Endothelial cell of umbilical vein (primary cell): ENCODE results near the gene PNMA8A. TPM values are rescaled to one million over a fixed set of nuclear protein-coding genes. Genes with fewer than 3 reads are reported as not detected.

Source experiments
- BruUV-seq: library from RNA; stranded (reverse); fragments of 400-500 nt; replicated peaks from 2 replicates; lab custom pipeline; 2021; lab: Mats Ljungman, UMichigan
- CTCF ChIA-PET: fragments of 300-600, 350-600 bp; sonication (Branson Sonifier 250); formaldehyde crosslinking; loops from one replicate; lab custom pipeline; 2021; ENCODE audit warnings: antibody characterized with exemption, inconsistent platforms; lab: Charles Lee
- POLR2A ChIA-PET: fragments of 300-600, 350-600 bp; sonication (Branson Sonifier 250); formaldehyde crosslinking; loops from one replicate; lab custom pipeline; 2021; ENCODE audit warnings: antibody characterized with exemption, inconsistent platforms; lab: Charles Lee
- DNase-seq: peaks from one replicate; pipeline ENCODE4 v3.0.0-alpha.2; 2011; ENCODE audit warnings: low read depth, low spot score
- FAIRE-seq: peaks from 2 replicates; lab custom pipeline; 2011; peaks lifted over from hg19 to GRCh38; lab: Jason Lieb, UNC
- H2AFZ ChIP-seq: 2 replicates; pipeline ENCODE4 v1.6.0; 2012; ENCODE audit warnings: low read depth, low read length, control low read depth, inconsistent platforms
- H3K27ac ChIP-seq: 2 replicates; pipeline ENCODE4 v1.5.1; 2011; ENCODE audit warnings: low read depth, mild to moderate bottlenecking, control low read depth, low read length, moderate library complexity; ENCODE audit not compliant: insufficient read depth
- H3K27me3 ChIP-seq, 2 experiments: 2 replicates each; pipeline versions ENCODE4 v1.6.0 to v1.6.1; 2011; ENCODE audit warnings: low read length in 2 of 2, mixed read lengths in 1 of 2; ENCODE audit not compliant: control insufficient read depth in 2 of 2, insufficient read depth in 2 of 2
- H3K36me3 ChIP-seq, 2 experiments: 2 replicates in 1 of 2; 3 replicates in 1 of 2; pipeline ENCODE4 v1.5.1; 2011; ENCODE audit warnings: low read length in 2 of 2, mild to moderate bottlenecking in 1 of 2, moderate library complexity in 1 of 2; ENCODE audit not compliant: control insufficient read depth in 2 of 2, insufficient read depth in 2 of 2; ENCODE audit errors: extremely low read depth in 1 of 2
- H3K4me1 ChIP-seq: 3 replicates; pipeline ENCODE4 v1.5.1; 2011; ENCODE audit warnings: mild to moderate bottlenecking, low read length; ENCODE audit not compliant: control insufficient read depth, insufficient read depth; ENCODE audit errors: extremely low read depth
- H3K4me2 ChIP-seq: 2 replicates; pipeline ENCODE4 v1.6.1; 2011; ENCODE audit warnings: low read length, control low read depth, mixed read lengths; ENCODE audit not compliant: insufficient read depth
- H3K4me3 ChIP-seq, 3 experiments: fragments of 200-600 bp in 1 of 3; sonication (generic), shearing (Covaris generic) in 1 of 3; replicated peaks in 1 of 3; 2 replicates each; pipeline ENCODE4 v1.5.1; 2011 to 2016; ENCODE audit warnings: control low read depth in 3 of 3, low read length in 3 of 3, mild to moderate bottlenecking in 2 of 3, inconsistent platforms in 1 of 3, low read depth in 1 of 3, moderate library complexity in 1 of 3; ENCODE audit not compliant: insufficient read depth in 1 of 3
- H3K79me2 ChIP-seq: 2 replicates; pipeline ENCODE4 v1.6.0; 2012; ENCODE audit warnings: low read length, inconsistent platforms; ENCODE audit not compliant: control insufficient read depth, insufficient read depth
- H3K9ac ChIP-seq: replicated peaks from 2 replicates; pipeline ENCODE3; 2011; ENCODE audit warnings: low read length, control low read depth; ENCODE audit not compliant: insufficient read depth; ENCODE audit errors: extremely low read depth
- H3K9me1 ChIP-seq: replicated peaks from 3 replicates; pipeline ENCODE4 v1.6.0; 2011; ENCODE audit warnings: mild to moderate bottlenecking, low read length; ENCODE audit not compliant: control insufficient read depth, insufficient read depth; ENCODE audit errors: extremely low read depth
- H3K9me3 ChIP-seq: replicated peaks from 2 replicates; pipeline ENCODE4 v1.5.1; 2012; ENCODE audit warnings: low read length, inconsistent platforms; ENCODE audit not compliant: control insufficient read depth, insufficient read depth
- H4K20me1 ChIP-seq: replicated peaks from 2 replicates; pipeline ENCODE3; 2011; ENCODE audit warnings: mild to moderate bottlenecking, low read length; ENCODE audit not compliant: control insufficient read depth, insufficient read depth; ENCODE audit errors: extremely low read depth
- EZH2 ChIP-seq: IDR thresholded peaks from 2 replicates; pipeline ENCODE4 v1.6.1; 2012; ENCODE audit warnings: borderline replicate concordance, low read depth, mild to moderate bottlenecking, moderate library complexity, low read length, inconsistent platforms; ENCODE audit not compliant: severe bottlenecking
- FOS ChIP-seq: IDR thresholded peaks from 2 replicates; pipeline ENCODE4 v1.6.1; 2011; ENCODE audit warnings: mild to moderate bottlenecking, low read length, moderate library complexity, borderline replicate concordance; ENCODE audit not compliant: insufficient read depth
- GATA2 ChIP-seq: IDR thresholded peaks from 2 replicates; pipeline ENCODE4 v1.7.0; 2011; ENCODE audit warnings: low read depth, mild to moderate bottlenecking, moderate library complexity, mixed read lengths, low read length; ENCODE audit not compliant: insufficient read length, insufficient read depth
- JUN ChIP-seq: IDR thresholded peaks from 2 replicates; pipeline ENCODE4 v1.6.1; 2011; ENCODE audit warnings: borderline replicate concordance, low read depth; ENCODE audit not compliant: insufficient read length, insufficient read depth
- MYC ChIP-seq: IDR thresholded peaks from one replicate; pipeline ENCODE4 v1.6.1; 2011; ENCODE audit warnings: mild to moderate bottlenecking, low read depth, low read length
- POLR2A ChIP-seq: IDR thresholded peaks from 2 replicates; pipeline ENCODE4 v1.6.1; 2012; ENCODE audit warnings: low read depth, mild to moderate bottlenecking, control low read depth, low read length
- POLR2AphosphoS5 ChIP-seq: IDR thresholded peaks from 2 replicates; pipeline ENCODE4 v1.6.1; 2012; ENCODE audit warnings: low read depth, mild to moderate bottlenecking, control low read depth, low read length, moderate library complexity; ENCODE audit not compliant: insufficient read depth
- dilution Hi-C: fragments of 300-500 bp; cut with MboI; formaldehyde crosslinking; loops from one replicate; pipeline ENCODE4 v1.15.0; 2019; ENCODE audit warnings: low sequenced_read_pairs; ENCODE audit not compliant: extremely low pct_ligation_motif_present
- intact Hi-C: fragments of 100-400 bp; cut with micrococcal nuclease; formaldehyde crosslinking; loops from one replicate; pipeline ENCODE4 v1.10.0; 2022
- polyA plus RNA-seq, 4 experiments: library from polyadenylated mRNA; depleted of rRNA in 3 of 4; stranded (reverse) in 3 of 4; unstranded in 1 of 4; fragments of >200 nt; gene quantifications; 2 replicates each; pipeline versions ENCODE4 v1.2.1 to v1.2.3, GENCODE V29; 2011 to 2012; ENCODE audit warnings: missing spikeins in 1 of 4
- total RNA-seq: library from RNA; stranded (reverse); gene quantifications from 2 replicates; pipeline ENCODE4 v1.2.3, GENCODE V29; 2021
- TF ChIP-seq, protein P1 (sequence below): IDR thresholded peaks from 2 replicates; pipeline ENCODE4 v1.6.1; 2011; ENCODE audit not compliant: insufficient read depth, insufficient read length
- TF ChIP-seq, protein P2 (sequence below), 2 donors: IDR thresholded peaks; 1 replicate in 1 of 2; 2 replicates in 1 of 2; pipeline ENCODE4 v1.5.1; 2011; ENCODE audit warnings: low read length in 2 of 2, mild to moderate bottlenecking in 2 of 2, moderate library complexity in 2 of 2, control low read depth in 1 of 2, inconsistent platforms in 1 of 2, low read depth in 1 of 2; ENCODE audit not compliant: insufficient read depth in 1 of 2; ENCODE audit errors: extremely low read depth in 1 of 2

Gene PNMA8A
- total and polyA plus RNA-seq, 2 donors (not counting 3 experiments of a cell fraction or from before 2014, with no cell fraction given), result 0.25 to 0.27 TPM

DNA sequence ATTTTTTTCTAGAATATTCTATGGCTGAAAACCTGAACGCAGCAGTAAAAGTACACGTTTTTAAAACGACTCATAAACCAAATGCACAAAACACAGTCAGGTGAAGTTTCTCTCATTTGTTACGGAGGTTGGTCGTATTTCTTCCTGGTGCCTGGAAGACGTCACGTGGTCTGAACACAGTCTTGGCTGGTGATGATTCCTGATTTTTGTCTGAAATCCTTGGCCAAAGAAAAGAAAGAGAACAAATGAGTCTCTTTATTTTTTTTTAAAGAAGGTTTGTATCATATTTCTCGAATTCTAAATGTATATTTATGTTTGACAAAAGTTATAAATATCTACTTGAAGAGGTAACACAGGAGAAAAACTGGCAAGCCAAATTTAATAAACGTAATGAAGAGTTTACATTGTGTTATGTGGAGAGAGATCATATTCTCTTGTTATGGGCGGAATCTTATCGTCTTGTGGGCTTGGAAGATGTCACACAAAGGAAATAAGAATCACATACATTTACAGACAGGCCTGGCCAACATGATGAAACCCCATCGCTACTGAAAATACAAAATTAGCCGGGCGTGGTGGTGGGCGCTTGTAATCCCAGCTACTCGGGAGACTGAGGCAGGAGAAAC lies 10.0 kb upstream of the PNMA8A start:
- no peak overlapping the region for H3K9ac ChIP-seq
- H3K4me2 ChIP-seq, result no peak overlapping the region
- no peaks in the 10 kb centered on the region for H3K9me3 ChIP-seq
- no TSS peak for BruUV-seq
- CTCF ChIA-PET, result interaction anchor here (0.6 to 1.8 kb wide), 2 partner anchors 76 to 79 kb away, joined by 3 to 5 read pairs; no protein-coding TSS in a partner anchor
- intact Hi-C loops (no loop called here), dilution Hi-C loops (no loop called here)
- TF ChIP-seq, protein P1, sequence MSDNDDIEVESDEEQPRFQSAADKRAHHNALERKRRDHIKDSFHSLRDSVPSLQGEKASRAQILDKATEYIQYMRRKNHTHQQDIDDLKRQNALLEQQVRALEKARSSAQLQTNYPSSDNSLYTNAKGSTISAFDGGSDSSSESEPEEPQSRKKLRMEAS, result no peak
- no peak for TF ChIP-seq JUN
- TF ChIP-seq GATA2, result no peak
- TF ChIP-seq EZH2, result no peak
- no peak for TF ChIP-seq FOS
- no peak for TF ChIP-seq POLR2A
- TF ChIP-seq, protein P2, sequence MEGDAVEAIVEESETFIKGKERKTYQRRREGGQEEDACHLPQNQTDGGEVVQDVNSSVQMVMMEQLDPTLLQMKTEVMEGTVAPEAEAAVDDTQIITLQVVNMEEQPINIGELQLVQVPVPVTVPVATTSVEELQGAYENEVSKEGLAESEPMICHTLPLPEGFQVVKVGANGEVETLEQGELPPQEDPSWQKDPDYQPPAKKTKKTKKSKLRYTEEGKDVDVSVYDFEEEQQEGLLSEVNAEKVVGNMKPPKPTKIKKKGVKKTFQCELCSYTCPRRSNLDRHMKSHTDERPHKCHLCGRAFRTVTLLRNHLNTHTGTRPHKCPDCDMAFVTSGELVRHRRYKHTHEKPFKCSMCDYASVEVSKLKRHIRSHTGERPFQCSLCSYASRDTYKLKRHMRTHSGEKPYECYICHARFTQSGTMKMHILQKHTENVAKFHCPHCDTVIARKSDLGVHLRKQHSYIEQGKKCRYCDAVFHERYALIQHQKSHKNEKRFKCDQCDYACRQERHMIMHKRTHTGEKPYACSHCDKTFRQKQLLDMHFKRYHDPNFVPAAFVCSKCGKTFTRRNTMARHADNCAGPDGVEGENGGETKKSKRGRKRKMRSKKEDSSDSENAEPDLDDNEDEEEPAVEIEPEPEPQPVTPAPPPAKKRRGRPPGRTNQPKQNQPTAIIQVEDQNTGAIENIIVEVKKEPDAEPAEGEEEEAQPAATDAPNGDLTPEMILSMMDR (IDR thresholded peaks at IDR 0.05; ENCODE audit: extremely low read depth in 1 of 2, insufficient read depth in 1 of 2, low read depth in 1 of 2, low read length in 2 of 2), result no peak
- TF ChIP-seq MYC, result no peak
- TF ChIP-seq POLR2AphosphoS5, result no peak
- H2AFZ ChIP-seq, result no peak overlapping the region
- no peak overlapping the region for H3K27ac ChIP-seq
- H3K79me2 ChIP-seq, result no peaks in the 10 kb centered on the region
- no peak overlapping the region for H3K4me3 ChIP-seq
- no peaks in the 10 kb centered on the region for H3K36me3 ChIP-seq
- H3K4me1 ChIP-seq, result peaks cover 3% of the 10 kb centered on the region
- peaks cover 0 to 3% of the 10 kb centered on the region in 2 experiments for H3K27me3 ChIP-seq
- POLR2A ChIA-PET, result interaction anchor here (0.5 kb wide), 1 partner anchor 9 kb away, joined by 3 read pairs; no protein-coding TSS in a partner anchor
- no peak for FAIRE-seq
- no peak for DNase-seq
- no peaks in the 10 kb centered on the region for H4K20me1 ChIP-seq
- no peaks in the 10 kb centered on the region for H3K9me1 ChIP-seq
